HepG2 (cell line): ENCODE results near the gene APRT. TPM values are rescaled to one million over a fixed set of nuclear protein-coding genes. Genes with fewer than 3 reads are reported as not detected.

Experiments
- FIP1L1 ChIP-seq: fragments of 200-400 bp; formaldehyde crosslinking; IDR thresholded peaks from 2 replicates; pipeline ENCODE4 v1.6.1; 2018; ENCODE audit warnings: low read depth, mild to moderate bottlenecking, low read length, moderate library complexity, borderline replicate concordance; ENCODE audit not compliant: insufficient read depth
- KLF15 ChIP-seq: sonication (generic); formaldehyde crosslinking; IDR thresholded peaks from 2 replicates; pipeline ENCODE4 v1.8.1; 2023; ENCODE audit warnings: borderline replicate concordance, mild to moderate bottlenecking, inconsistent platforms, missing genetic modification reagents, mixed read lengths
- KLF16 ChIP-seq, 2 experiments: sonication (generic) in 1 of 2; formaldehyde crosslinking in 1 of 2; IDR thresholded peaks; 2 replicates each; pipeline versions ENCODE4 v1.6.1 to v1.8.0; 2016 to 2023; ENCODE audit warnings: missing genetic modification reagents in 2 of 2, missing compliant biosample characterization in 1 of 2
- MBNL3 ChIP-seq: fragments of 250-450 bp; sonication (Bioruptor Pico); conservative IDR thresholded peaks from 2 replicates; pipeline ENCODE4 v1.8.0; 2022; ENCODE audit warnings: mild to moderate bottlenecking, inconsistent platforms
- MIER2 ChIP-seq: IDR thresholded peaks from 2 replicates; pipeline ENCODE4 v1.6.1; 2016; ENCODE audit warnings: missing biosample characterization, missing genetic modification reagents
- NR1H2 ChIP-seq: sonication (generic); formaldehyde crosslinking; IDR thresholded peaks from 2 replicates; pipeline ENCODE4 v1.8.1; 2022; ENCODE audit warnings: low read depth, missing genetic modification reagents, borderline replicate concordance
- PHB2 ChIP-seq: fragments of 450-650 bp; IDR thresholded peaks from 2 replicates; pipeline ENCODE4 v1.6.1; 2018; ENCODE audit not compliant: partially characterized antibody
- RCOR2 ChIP-seq: IDR thresholded peaks from 2 replicates; pipeline ENCODE4 v1.6.1; 2016; ENCODE audit warnings: missing biosample characterization, missing genetic modification reagents
- TAF1 ChIP-seq: sonication (generic); formaldehyde crosslinking; IDR thresholded peaks from 2 replicates; pipeline ENCODE4 v1.4.0; 2020; ENCODE audit warnings: missing genetic modification reagents
- XBP1 ChIP-seq: sonication (generic); formaldehyde crosslinking; IDR thresholded peaks from 2 replicates; pipeline ENCODE4 v1.5.0; 2020; ENCODE audit warnings: missing genetic modification reagents
- ZNF101 ChIP-seq: sonication (generic); formaldehyde crosslinking; IDR thresholded peaks from 2 replicates; pipeline ENCODE4 v1.4.0; 2020; ENCODE audit warnings: mild to moderate bottlenecking, low read depth, missing genetic modification reagents, borderline replicate concordance
- ZNF468 ChIP-seq: sonication (generic); formaldehyde crosslinking; IDR thresholded peaks from 2 replicates; pipeline ENCODE4 v1.8.0; 2022; ENCODE audit warnings: mild to moderate bottlenecking, moderate library complexity, missing genetic modification reagents
- ZNF577 ChIP-seq: sonication (generic); formaldehyde crosslinking; IDR thresholded peaks from 2 replicates; pipeline ENCODE4 v1.4.0; 2020; ENCODE audit warnings: mild to moderate bottlenecking, low read depth, missing genetic modification reagents, borderline replicate concordance
- ZNF614 ChIP-seq: IDR thresholded peaks from 2 replicates; pipeline ENCODE4 v1.6.1; 2018; ENCODE audit warnings: missing biosample characterization, missing genetic modification reagents, inconsistent platforms, borderline replicate concordance
- ZNF713 ChIP-seq: sonication (generic); formaldehyde crosslinking; IDR thresholded peaks from 2 replicates; pipeline ENCODE4 v1.4.0; 2020; ENCODE audit warnings: mild to moderate bottlenecking, missing genetic modification reagents
- ZNF790 ChIP-seq: sonication (generic); formaldehyde crosslinking; IDR thresholded peaks from 2 replicates; pipeline ENCODE4 v1.8.0; 2022; ENCODE audit warnings: missing genetic modification reagents, mild to moderate bottlenecking, borderline replicate concordance
- polyA plus RNA-seq, 8 experiments: library from polyadenylated mRNA; depleted of rRNA in 3 of 8; stranded (reverse) in 7 of 8; unstranded in 1 of 8; fragments of >200 nt; fragmentation: Illumina TruSeq in 4 of 8; extraction: Trizol in 4 of 8; gene quantifications; 2 replicates each; pipeline versions ENCODE4 v1.2.1 to v1.2.3, GENCODE V29; 2011 to 2016; ENCODE audit warnings: low read depth in 4 of 8, missing spikeins in 1 of 8, mixed read lengths in 1 of 8; ENCODE audit not compliant: insufficient read depth in 1 of 8
- total RNA-seq, 5 experiments: library from RNA; depleted of rRNA; stranded (reverse); fragments of >200 nt; fragmentation: Illumina TruSeq; extraction: Trizol; gene quantifications; 2 replicates each; pipeline ENCODE4 v1.2.3, GENCODE V29; 2016; ENCODE audit warnings: low read depth in 1 of 5
- TF ChIP-seq, protein P1 (sequence below): sonication (generic); formaldehyde crosslinking; conservative IDR thresholded peaks from 2 replicates; pipeline ENCODE4 v1.8.0; 2022; ENCODE audit warnings: low read depth, missing genetic modification reagents
- TF ChIP-seq, protein P2 (sequence below): sonication (generic); formaldehyde crosslinking; conservative IDR thresholded peaks from 2 replicates; pipeline ENCODE4 v1.5.0; 2020; ENCODE audit warnings: missing genetic modification reagents
- TF ChIP-seq, protein P3 (sequence below): sonication (generic); formaldehyde crosslinking; IDR thresholded peaks from 2 replicates; pipeline ENCODE4 v1.4.0; 2020; ENCODE audit warnings: missing genetic modification reagents
- TF ChIP-seq, protein P4 (sequence below): sonication (generic); formaldehyde crosslinking; IDR thresholded peaks from 2 replicates; pipeline ENCODE4 v1.4.0; 2020; ENCODE audit warnings: missing genetic modification reagents, mild to moderate bottlenecking, borderline replicate concordance

APRT gene
- total and polyA plus RNA-seq, 2 of the 13 experiments (the other 11 are each of a cell fraction or from before 2014, with no cell fraction given): 155 to 242 TPM

DNA sequence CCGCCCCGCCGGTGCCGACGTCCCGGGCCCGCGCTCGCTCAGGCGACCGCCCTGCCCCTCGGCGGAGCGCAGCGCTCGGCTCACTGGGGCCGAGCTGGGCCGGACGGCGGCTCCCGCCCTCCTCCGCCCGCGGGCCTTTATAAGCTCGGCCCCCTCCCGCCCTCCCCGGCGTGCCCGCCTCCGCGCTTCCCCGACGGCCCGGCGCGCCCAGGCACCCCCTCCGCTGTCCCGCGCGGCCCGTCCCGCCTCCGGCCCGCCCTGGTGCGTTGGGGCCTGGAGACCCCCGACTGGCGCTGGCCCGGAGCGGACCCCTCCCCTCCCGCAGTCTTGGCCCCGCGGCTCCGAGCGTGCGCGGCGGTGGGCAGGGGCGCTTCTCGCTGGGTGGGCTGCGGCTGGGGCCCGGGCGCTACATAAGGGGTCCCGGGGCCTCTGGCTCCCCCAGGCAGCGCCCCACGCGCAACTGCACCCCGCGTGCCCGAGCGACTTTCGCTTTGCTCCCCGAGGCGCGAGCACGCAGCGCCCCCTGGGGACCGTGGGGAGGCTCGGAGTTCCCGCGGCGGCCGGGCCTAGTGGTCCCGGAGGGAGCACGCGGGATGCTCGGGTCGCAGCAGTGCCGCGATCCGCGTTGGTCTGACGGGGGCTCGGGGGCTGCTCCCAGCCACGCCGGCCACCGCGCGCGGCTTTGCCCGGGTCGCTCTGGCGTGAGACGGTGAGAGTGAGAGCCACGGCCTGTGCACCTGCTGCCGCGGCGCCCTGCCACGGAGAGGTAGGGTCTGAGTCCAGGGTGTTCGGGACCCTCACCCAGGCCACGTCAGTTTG, 26.4 kb downstream of the APRT start, which contains the start of gene PIEZO1 (continued):
- TF ChIP-seq, protein P1, sequence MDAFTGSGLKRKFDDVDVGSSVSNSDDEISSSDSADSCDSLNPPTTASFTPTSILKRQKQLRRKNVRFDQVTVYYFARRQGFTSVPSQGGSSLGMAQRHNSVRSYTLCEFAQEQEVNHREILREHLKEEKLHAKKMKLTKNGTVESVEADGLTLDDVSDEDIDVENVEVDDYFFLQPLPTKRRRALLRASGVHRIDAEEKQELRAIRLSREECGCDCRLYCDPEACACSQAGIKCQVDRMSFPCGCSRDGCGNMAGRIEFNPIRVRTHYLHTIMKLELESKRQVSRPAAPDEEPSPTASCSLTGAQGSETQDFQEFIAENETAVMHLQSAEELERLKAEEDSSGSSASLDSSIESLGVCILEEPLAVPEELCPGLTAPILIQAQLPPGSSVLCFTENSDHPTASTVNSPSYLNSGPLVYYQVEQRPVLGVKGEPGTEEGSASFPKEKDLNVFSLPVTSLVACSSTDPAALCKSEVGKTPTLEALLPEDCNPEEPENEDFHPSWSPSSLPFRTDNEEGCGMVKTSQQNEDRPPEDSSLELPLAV: no peak; the same call in 1 of the 2 replicates
- TF ChIP-seq MIER2 (CRISPR knock-in tag) (no peak), MBNL3 (CRISPR knock-in tag) (no peak), NR1H2 (CRISPR knock-in tag) (no peak; the same call in 1 of the 2 replicates), ZNF101 (no peak), TAF1 (CRISPR knock-in tag) (0 out of 2 replicates have a peak, but pooled peaks have one; percentile 25), ZNF577 (CRISPR knock-in tag) (no peak), ZNF790 (CRISPR knock-in tag) (peak; percentile 61; the same call in 1 of the 2 replicates), KLF16 (CRISPR knock-in tag; IDR thresholded peaks at IDR 0.05) (peak in 1 of 2 experiments; percentile 82; a peak in 1 of 4 replicates), FIP1L1 (no peak), XBP1 (CRISPR knock-in tag) (no peak), KLF15 (CRISPR knock-in tag) (no peak), ZNF614 (CRISPR knock-in tag) (no peak), RCOR2 (no peak), PHB2 (no peak), ZNF468 (CRISPR knock-in tag) (no peak), ZNF713 (CRISPR knock-in tag) (peak; percentile 41; the same call in 1 of the 2 replicates)
- TF ChIP-seq, protein P2, sequence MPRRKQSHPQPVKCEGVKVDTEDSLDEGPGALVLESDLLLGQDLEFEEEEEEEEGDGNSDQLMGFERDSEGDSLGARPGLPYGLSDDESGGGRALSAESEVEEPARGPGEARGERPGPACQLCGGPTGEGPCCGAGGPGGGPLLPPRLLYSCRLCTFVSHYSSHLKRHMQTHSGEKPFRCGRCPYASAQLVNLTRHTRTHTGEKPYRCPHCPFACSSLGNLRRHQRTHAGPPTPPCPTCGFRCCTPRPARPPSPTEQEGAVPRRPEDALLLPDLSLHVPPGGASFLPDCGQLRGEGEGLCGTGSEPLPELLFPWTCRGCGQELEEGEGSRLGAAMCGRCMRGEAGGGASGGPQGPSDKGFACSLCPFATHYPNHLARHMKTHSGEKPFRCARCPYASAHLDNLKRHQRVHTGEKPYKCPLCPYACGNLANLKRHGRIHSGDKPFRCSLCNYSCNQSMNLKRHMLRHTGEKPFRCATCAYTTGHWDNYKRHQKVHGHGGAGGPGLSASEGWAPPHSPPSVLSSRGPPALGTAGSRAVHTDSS (CRISPR knock-in tag): no peak
- TF ChIP-seq, protein P3, sequence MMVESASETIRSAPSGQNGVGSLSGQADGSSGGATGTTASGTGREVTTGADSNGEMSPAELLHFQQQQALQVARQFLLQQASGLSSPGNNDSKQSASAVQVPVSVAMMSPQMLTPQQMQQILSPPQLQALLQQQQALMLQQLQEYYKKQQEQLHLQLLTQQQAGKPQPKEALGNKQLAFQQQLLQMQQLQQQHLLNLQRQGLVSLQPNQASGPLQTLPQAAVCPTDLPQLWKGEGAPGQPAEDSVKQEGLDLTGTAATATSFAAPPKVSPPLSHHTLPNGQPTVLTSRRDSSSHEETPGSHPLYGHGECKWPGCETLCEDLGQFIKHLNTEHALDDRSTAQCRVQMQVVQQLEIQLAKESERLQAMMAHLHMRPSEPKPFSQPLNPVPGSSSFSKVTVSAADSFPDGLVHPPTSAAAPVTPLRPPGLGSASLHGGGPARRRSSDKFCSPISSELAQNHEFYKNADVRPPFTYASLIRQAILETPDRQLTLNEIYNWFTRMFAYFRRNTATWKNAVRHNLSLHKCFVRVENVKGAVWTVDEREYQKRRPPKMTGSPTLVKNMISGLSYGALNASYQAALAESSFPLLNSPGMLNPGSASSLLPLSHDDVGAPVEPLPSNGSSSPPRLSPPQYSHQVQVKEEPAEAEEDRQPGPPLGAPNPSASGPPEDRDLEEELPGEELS (CRISPR knock-in tag): no peak; the same call in 1 of the 2 replicates
- TF ChIP-seq, protein P4, sequence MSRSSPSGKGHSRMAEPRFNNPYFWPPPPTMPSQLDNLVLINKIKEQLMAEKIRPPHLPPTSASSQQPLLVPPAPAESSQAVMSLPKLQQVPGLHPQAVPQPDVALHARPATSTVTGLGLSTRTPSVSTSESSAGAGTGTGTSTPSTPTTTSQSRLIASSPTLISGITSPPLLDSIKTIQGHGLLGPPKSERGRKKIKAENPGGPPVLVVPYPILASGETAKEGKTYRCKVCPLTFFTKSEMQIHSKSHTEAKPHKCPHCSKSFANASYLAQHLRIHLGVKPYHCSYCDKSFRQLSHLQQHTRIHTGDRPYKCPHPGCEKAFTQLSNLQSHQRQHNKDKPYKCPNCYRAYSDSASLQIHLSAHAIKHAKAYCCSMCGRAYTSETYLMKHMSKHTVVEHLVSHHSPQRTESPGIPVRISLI (CRISPR knock-in tag): no peak; the same call in 1 of the 2 replicates
